ENCODE data around the gene UNKL.

DNA sequence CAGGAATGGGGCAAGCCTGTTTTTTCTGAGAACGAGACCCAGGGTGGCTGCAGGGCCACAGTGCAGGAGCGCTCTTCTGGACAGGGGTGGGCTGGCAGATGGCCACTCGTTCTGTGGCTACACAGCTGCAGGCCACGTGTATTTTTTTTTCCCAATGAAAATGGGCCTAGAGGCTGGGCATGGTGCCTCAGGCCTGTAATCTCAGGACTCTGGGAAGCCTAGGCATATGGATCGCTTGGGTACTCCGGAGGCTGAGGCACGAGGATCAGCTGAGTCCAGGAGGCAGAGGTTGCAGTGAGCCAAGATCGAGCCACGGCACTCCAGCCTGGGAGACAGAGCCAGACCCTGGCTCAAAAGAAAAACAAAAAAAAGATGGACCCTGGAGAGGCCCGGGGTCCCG is 6.8 kb downstream of the UNKL start:
- TF ChIP-seq, protein P1, sequence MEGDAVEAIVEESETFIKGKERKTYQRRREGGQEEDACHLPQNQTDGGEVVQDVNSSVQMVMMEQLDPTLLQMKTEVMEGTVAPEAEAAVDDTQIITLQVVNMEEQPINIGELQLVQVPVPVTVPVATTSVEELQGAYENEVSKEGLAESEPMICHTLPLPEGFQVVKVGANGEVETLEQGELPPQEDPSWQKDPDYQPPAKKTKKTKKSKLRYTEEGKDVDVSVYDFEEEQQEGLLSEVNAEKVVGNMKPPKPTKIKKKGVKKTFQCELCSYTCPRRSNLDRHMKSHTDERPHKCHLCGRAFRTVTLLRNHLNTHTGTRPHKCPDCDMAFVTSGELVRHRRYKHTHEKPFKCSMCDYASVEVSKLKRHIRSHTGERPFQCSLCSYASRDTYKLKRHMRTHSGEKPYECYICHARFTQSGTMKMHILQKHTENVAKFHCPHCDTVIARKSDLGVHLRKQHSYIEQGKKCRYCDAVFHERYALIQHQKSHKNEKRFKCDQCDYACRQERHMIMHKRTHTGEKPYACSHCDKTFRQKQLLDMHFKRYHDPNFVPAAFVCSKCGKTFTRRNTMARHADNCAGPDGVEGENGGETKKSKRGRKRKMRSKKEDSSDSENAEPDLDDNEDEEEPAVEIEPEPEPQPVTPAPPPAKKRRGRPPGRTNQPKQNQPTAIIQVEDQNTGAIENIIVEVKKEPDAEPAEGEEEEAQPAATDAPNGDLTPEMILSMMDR (IDR thresholded peaks at IDR 0.05), result no peak
- TF ChIP-seq POLR2A (IDR thresholded peaks at IDR 0.05), result no peak
